Esophagus muscularis mucosa (tissue), 4 donors: ENCODE measurements around the gene TRDMT1. TPM values are rescaled to one million over a fixed set of nuclear protein-coding genes. Genes with fewer than 3 reads are reported as not detected.

Source experiments
- DNase-seq: peaks from one replicate; pipeline ENCODE4 v3.0.0-alpha.2; 2017; ENCODE audit errors: extremely low spot score
- H3K27ac ChIP-seq, 4 donors: fragments of 200-600 bp; sonication (generic); replicated peaks in 1 of 4; 1 replicate in 3 of 4; 2 replicates in 1 of 4; pipeline ENCODE4 v1.5.1; 2016 to 2019; ENCODE audit warnings: mild to moderate bottlenecking in 1 of 4
- H3K27me3 ChIP-seq, 4 donors: fragments of 200-600 bp; sonication (generic); one replicate each; pipeline versions ENCODE4 v1.5.1 to v1.6.0; 2016 to 2019
- H3K36me3 ChIP-seq, 4 donors: fragments of 200-600 bp; sonication (generic); one replicate each; pipeline ENCODE4 v1.5.1; 2016 to 2019
- H3K4me1 ChIP-seq, 4 donors: fragments of 200-600 bp; sonication (generic); one replicate each; pipeline ENCODE4 v1.5.1; 2016 to 2019
- H3K4me3 ChIP-seq, 4 donors: fragments of 200-600 bp; sonication (generic); 1 replicate in 2 of 4; 2 replicates in 2 of 4; pipeline ENCODE4 v1.5.1; 2016 to 2019; ENCODE audit warnings: mild to moderate bottlenecking in 4 of 4, moderate library complexity in 1 of 4
- H3K9me3 ChIP-seq, 4 donors: fragments of 200-600 bp; sonication (generic); 1 replicate in 3 of 4; 2 replicates in 1 of 4; pipeline ENCODE4 v1.5.1; 2016 to 2019
- EP300 ChIP-seq: sonication (generic); formaldehyde crosslinking; IDR thresholded peaks from one replicate; pipeline ENCODE4 v1.6.1; 2017; ENCODE audit warnings: antibody characterized with exemption
- POLR2A ChIP-seq: fragments of 450-650 bp; IDR thresholded peaks from one replicate; pipeline ENCODE4 v1.6.1; 2017; ENCODE audit warnings: antibody characterized with exemption, moderate library complexity, mild to moderate bottlenecking, low read depth
- POLR2AphosphoS5 ChIP-seq, 2 donors: sonication (generic); formaldehyde crosslinking; IDR thresholded peaks; one replicate each; pipeline ENCODE4 v1.6.1; 2017; ENCODE audit warnings: antibody characterized with exemption in 2 of 2
- WGBS: methylation state at CpG from one replicate; pipeline ENCODE4 v1.1.5; 2018; 5-methylcytosine and 5-hydroxymethylcytosine counted together
- intact Hi-C: fragments of 100-400 bp; cut with DNase I; formaldehyde crosslinking; loops from one replicate; pipeline ENCODE4 v1.15.1; 2023
- total RNA-seq, 4 donors: library from RNA; depleted of rRNA; stranded (reverse); fragments of >200 nt; gene quantifications; one replicate each; pipeline versions ENCODE4 v1.1.0 to v1.2.1, GENCODE V29; 2016
- TF ChIP-seq, protein P1 (sequence below), 3 experiments: fragments of 200-600 bp in 2 of 3; fragments of 450-650 bp in 1 of 3; sonication (generic) in 2 of 3; IDR thresholded peaks; one replicate each; pipeline ENCODE4 v1.5.1; 2017 to 2019; ENCODE audit warnings: antibody characterized with exemption in 3 of 3, mild to moderate bottlenecking in 2 of 3, moderate library complexity in 1 of 3

TRDMT1 gene, protein sequence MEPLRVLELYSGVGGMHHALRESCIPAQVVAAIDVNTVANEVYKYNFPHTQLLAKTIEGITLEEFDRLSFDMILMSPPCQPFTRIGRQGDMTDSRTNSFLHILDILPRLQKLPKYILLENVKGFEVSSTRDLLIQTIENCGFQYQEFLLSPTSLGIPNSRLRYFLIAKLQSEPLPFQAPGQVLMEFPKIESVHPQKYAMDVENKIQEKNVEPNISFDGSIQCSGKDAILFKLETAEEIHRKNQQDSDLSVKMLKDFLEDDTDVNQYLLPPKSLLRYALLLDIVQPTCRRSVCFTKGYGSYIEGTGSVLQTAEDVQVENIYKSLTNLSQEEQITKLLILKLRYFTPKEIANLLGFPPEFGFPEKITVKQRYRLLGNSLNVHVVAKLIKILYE
- 1 to 10 TPM; 4.8 to 5.8 (median 5.5) TPM for total RNA-seq

GRCh38 chr10:17200912-17201793, at the start of gene TRDMT1:
Gene TRDMT1, minus strand, starts transcription at chr10:17201672. Its CDS starts 38 bp downstream, at chr10:17201634.
- peak within 1 kb of the TSS; percentile 68 to 84 (median 80) for H3K4me3 ChIP-seq
- no peaks in the 10 kb centered on the region for H3K36me3 ChIP-seq
- peaks cover 13 to 24% (median 20%) of the 10 kb centered on the region in 4 donors for H3K4me1 ChIP-seq
- under 1% methylated on average over 39 of the region's 60 CpGs for WGBS
- peak; percentile 96 for DNase-seq
- H3K27me3 ChIP-seq = no peaks in the 10 kb centered on the region
- no peaks in the 10 kb centered on the region for H3K9me3 ChIP-seq
- H3K27ac ChIP-seq = peak within 1 kb of the TSS; percentile 91 to 96 (median 94)
- TF ChIP-seq POLR2A (peak; percentile 57), POLR2AphosphoS5 (IDR thresholded peaks at IDR 0.05) (peak; percentile 79 to 92), EP300 (no peak)
- TF ChIP-seq, protein P1, sequence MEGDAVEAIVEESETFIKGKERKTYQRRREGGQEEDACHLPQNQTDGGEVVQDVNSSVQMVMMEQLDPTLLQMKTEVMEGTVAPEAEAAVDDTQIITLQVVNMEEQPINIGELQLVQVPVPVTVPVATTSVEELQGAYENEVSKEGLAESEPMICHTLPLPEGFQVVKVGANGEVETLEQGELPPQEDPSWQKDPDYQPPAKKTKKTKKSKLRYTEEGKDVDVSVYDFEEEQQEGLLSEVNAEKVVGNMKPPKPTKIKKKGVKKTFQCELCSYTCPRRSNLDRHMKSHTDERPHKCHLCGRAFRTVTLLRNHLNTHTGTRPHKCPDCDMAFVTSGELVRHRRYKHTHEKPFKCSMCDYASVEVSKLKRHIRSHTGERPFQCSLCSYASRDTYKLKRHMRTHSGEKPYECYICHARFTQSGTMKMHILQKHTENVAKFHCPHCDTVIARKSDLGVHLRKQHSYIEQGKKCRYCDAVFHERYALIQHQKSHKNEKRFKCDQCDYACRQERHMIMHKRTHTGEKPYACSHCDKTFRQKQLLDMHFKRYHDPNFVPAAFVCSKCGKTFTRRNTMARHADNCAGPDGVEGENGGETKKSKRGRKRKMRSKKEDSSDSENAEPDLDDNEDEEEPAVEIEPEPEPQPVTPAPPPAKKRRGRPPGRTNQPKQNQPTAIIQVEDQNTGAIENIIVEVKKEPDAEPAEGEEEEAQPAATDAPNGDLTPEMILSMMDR (IDR thresholded peaks at IDR 0.05) = peak in 1 of 3 experiments; percentile 16
- intact Hi-C loops = loop anchor here (2.0 kb wide), 1 partner anchor 30 kb away; no protein-coding TSS in a partner anchor

GRCh38 chr10:17250736-17251135, 49.3 kb upstream of the TRDMT1 start:
- H3K9me3 ChIP-seq = no peaks in the 10 kb centered on the region
- H3K27me3 ChIP-seq = no peaks in the 10 kb centered on the region
- no peak overlapping the region for H3K4me3 ChIP-seq
- no peak for DNase-seq
- 92% methylated on average over 2 of the region's 2 CpGs for WGBS
- intact Hi-C loops = no loop called here
- no peaks in the 10 kb centered on the region for H3K4me1 ChIP-seq
- H3K27ac ChIP-seq = no peak overlapping the region
- H3K36me3 ChIP-seq = no peaks in the 10 kb centered on the region
- TF ChIP-seq, protein P1 (IDR thresholded peaks at IDR 0.05) = peak in 1 of 3 experiments; percentile 13
- no peak for TF ChIP-seq POLR2AphosphoS5 (IDR thresholded peaks at IDR 0.05)

DNA sequence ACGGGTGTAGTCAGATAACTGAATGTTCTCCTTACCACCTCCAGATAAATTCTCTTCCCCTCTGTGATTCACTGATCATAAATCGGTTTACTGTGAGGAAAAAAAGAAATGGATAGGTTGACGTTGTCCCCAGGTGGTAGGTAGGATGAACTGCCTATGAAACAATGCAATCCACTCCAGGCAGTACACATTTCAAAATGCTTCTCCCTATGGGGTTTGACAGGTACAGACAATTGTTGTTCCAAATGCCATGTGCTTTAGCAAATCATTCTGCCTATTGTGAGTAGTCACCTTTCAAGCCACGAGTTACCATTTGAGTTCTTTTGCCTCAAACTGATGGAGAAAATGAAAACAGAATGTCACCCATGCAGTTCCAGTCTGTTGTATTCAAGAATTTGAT, 48.3 kb upstream of the TRDMT1 start:
- Histone ChIP-seq H3K27me3 (no peaks in the 10 kb centered on the region), H3K4me3 (no peak overlapping the region), H3K27ac (no peak overlapping the region), H3K9me3 (no peaks in the 10 kb centered on the region), H3K36me3 (no peaks in the 10 kb centered on the region), H3K4me1 (no peaks in the 10 kb centered on the region)
- WGBS = 73% methylated on average over 4 of the region's 4 CpGs
- intact Hi-C loops = no loop called here
- no peak for TF ChIP-seq POLR2AphosphoS5 (IDR thresholded peaks at IDR 0.05)
- TF ChIP-seq, protein P1 (IDR thresholded peaks at IDR 0.05) = peak in 1 of 3 experiments; percentile 18
- TF ChIP-seq EP300 = no peak
- TF ChIP-seq POLR2A = no peak
- DNase-seq = no peak

- Histone ChIP-seq H3K4me3 (no peak overlapping the region), H3K4me1 (no peaks in the 10 kb centered on the region), H3K27me3 (no peaks in the 10 kb centered on the region), H3K27ac (no peak overlapping the region), H3K36me3 (no peaks in the 10 kb centered on the region), H3K9me3 (no peaks in the 10 kb centered on the region)
- intact Hi-C loops = no loop called here
- no peak for DNase-seq
- TF ChIP-seq POLR2A (no peak), POLR2AphosphoS5 (IDR thresholded peaks at IDR 0.05) (no peak), EP300 (no peak)
- TF ChIP-seq, protein P1 (IDR thresholded peaks at IDR 0.05) = no peak
- 89% methylated on average over 1 of the region's 1 CpG for WGBS
Measured at GRCh38 chr10:17248964-17249363, 47.5 kb upstream of the TRDMT1 start.
